ENCODE results near the gene MAPK14.

GRCh38 chr6:36127462-36128016 lies 99.9 kb downstream of the MAPK14 start:
- TF ChIP-seq CTCF (IDR thresholded peaks at IDR 0.05) (no peak), POLR2A (IDR thresholded peaks at IDR 0.05) (no peak)
